Measurements from ENCODE around the gene CD53.

- no peak for TF ChIP-seq ESRRG (CRISPR knock-in tag; IDR thresholded peaks at IDR 0.05)
- TF ChIP-seq CSRNP3 (CRISPR knock-in tag; IDR thresholded peaks at IDR 0.05), result no peak
- TF ChIP-seq SNAI2 (CRISPR knock-in tag; IDR thresholded peaks at IDR 0.05), result no peak
- TF ChIP-seq TCF4 (CRISPR knock-in tag; IDR thresholded peaks at IDR 0.05; ENCODE audit: borderline replicate concordance), result no peak
- TF ChIP-seq ISL1 (CRISPR knock-in tag; IDR thresholded peaks at IDR 0.05), result no peak
- TF ChIP-seq ZFP30 (CRISPR knock-in tag; IDR thresholded peaks at IDR 0.05), result no peak
- TF ChIP-seq PATZ1 (CRISPR knock-in tag; IDR thresholded peaks at IDR 0.05; ENCODE audit: borderline replicate concordance), result no peak
- no peak for TF ChIP-seq ZNF565 (CRISPR knock-in tag; conservative IDR thresholded peaks at IDR 0.05; ENCODE audit: low read depth)
- TF ChIP-seq CREB5 (CRISPR knock-in tag; IDR thresholded peaks at IDR 0.05; ENCODE audit: low read depth), result no peak
- no peak for TF ChIP-seq PPARA (CRISPR knock-in tag; IDR thresholded peaks at IDR 0.05; ENCODE audit: borderline replicate concordance)
- TF ChIP-seq RARB (CRISPR knock-in tag; IDR thresholded peaks at IDR 0.05), result no peak
These were observed 19.8 kb upstream of the CD53 start for GRCh38 chr1:110853135-110853534.
